ENCODE data around the gene ZBTB49. TPM values are rescaled to one million over a fixed set of nuclear protein-coding genes. Genes with fewer than 3 reads are reported as not detected.

ZBTB49 gene
- total and polyA plus RNA-seq, 7 donors: 0.69 to 6.2 (median 4.1) TPM

GRCh38 chr4:4274226-4274625 lies 15.8 kb upstream of the ZBTB49 start:
- intact Hi-C loops (cut with DNase I): no loop called here
- no peaks in the 10 kb centered on the region for H3K27me3 ChIP-seq
- 95 to 96% methylated on average over 14 of the region's 14 CpGs for WGBS, 2 donors
- H3K4me3 ChIP-seq: no peak overlapping the region
- peaks cover 15 to 92% (median 40%) of the 10 kb centered on the region in 4 donors for H3K36me3 ChIP-seq
- H3K9me3 ChIP-seq: no peaks in the 10 kb centered on the region
- TF ChIP-seq POLR2AphosphoS5 (IDR thresholded peaks at IDR 0.05) (no peak), CTCF (IDR thresholded peaks at IDR 0.05) (no peak), EP300 (IDR thresholded peaks at IDR 0.05) (no peak), POLR2A (IDR thresholded peaks at IDR 0.05) (no peak)
- no peak for DNase-seq
- H3K4me1 ChIP-seq: no peaks in the 10 kb centered on the region
- no peak overlapping the region for H3K27ac ChIP-seq

GRCh38 chr4:4277531-4277930 lies 12.5 kb upstream of the ZBTB49 start:
- DNase-seq: no peak
- intact Hi-C loops (cut with DNase I): no loop called here
- Histone ChIP-seq H3K27me3 (no peaks in the 10 kb centered on the region), H3K36me3 (peaks cover 15 to 98% (median 49%) of the 10 kb centered on the region in 4 donors), H3K27ac (no peak overlapping the region), H3K4me1 (no peaks in the 10 kb centered on the region), H3K9me3 (no peaks in the 10 kb centered on the region), H3K4me3 (no peak overlapping the region)
- WGBS, 2 donors: 77 to 84% methylated on average over 6 of the region's 6 CpGs
- TF ChIP-seq CTCF (IDR thresholded peaks at IDR 0.05): no peak

- Histone ChIP-seq H3K9me3 (no peaks in the 10 kb centered on the region), H3K36me3 (peaks cover 0 to 94% (median 34%) of the 10 kb centered on the region in 4 donors), H3K4me3 (no peak overlapping the region), H3K4me1 (no peaks in the 10 kb centered on the region), H3K27ac (no peak overlapping the region), H3K27me3 (no peaks in the 10 kb centered on the region)
- no peak for DNase-seq
- intact Hi-C loops (cut with DNase I): no loop called here
- TF ChIP-seq CTCF (IDR thresholded peaks at IDR 0.05) (no peak), POLR2AphosphoS5 (IDR thresholded peaks at IDR 0.05) (no peak), EP300 (IDR thresholded peaks at IDR 0.05) (no peak), POLR2A (IDR thresholded peaks at IDR 0.05) (no peak)
- 84 to 92% methylated on average over 6 of the region's 6 CpGs for WGBS, 2 donors
Measured at GRCh38 chr4:4281787-4282186, 8.3 kb upstream of the ZBTB49 start.

GRCh38 chr4:4284827-4285618 lies 5.0 kb upstream of the ZBTB49 start:
- intact Hi-C loops (cut with DNase I): no loop called here
- Histone ChIP-seq H3K27me3 (no peaks in the 10 kb centered on the region), H3K9me3 (no peaks in the 10 kb centered on the region), H3K4me3 (no peak overlapping the region), H3K27ac (no peak overlapping the region), H3K4me1 (peaks cover 0 to 15% (median 12%) of the 10 kb centered on the region in 4 donors), H3K36me3 (peaks cover 0 to 62% (median 14%) of the 10 kb centered on the region in 4 donors)
- TF ChIP-seq EP300 (IDR thresholded peaks at IDR 0.05) (no peak), POLR2A (IDR thresholded peaks at IDR 0.05) (no peak), CTCF (IDR thresholded peaks at IDR 0.05) (no peak), POLR2AphosphoS5 (IDR thresholded peaks at IDR 0.05) (no peak)
- no peak for DNase-seq
- 69 to 85% methylated on average over 11 of the region's 11 CpGs for WGBS, 2 donors

- Histone ChIP-seq H3K27ac (no peak overlapping the region), H3K9me3 (no peaks in the 10 kb centered on the region), H3K27me3 (no peaks in the 10 kb centered on the region), H3K4me1 (peaks cover 0 to 32% (median 28%) of the 10 kb centered on the region in 4 donors), H3K36me3 (peaks cover 0 to 31% (median 4%) of the 10 kb centered on the region in 4 donors), H3K4me3 (no peak overlapping the region)
- TF ChIP-seq CTCF (IDR thresholded peaks at IDR 0.05) (no peak), EP300 (IDR thresholded peaks at IDR 0.05) (no peak), POLR2AphosphoS5 (IDR thresholded peaks at IDR 0.05) (no peak), POLR2A (IDR thresholded peaks at IDR 0.05) (no peak)
- no peak for DNase-seq
- intact Hi-C loops (cut with DNase I): no loop called here
Measured at GRCh38 chr4:4288098-4288497, 2.0 kb upstream of the ZBTB49 start.

Measured in sigmoid colon (tissue), 7 donors.